Smooth muscle cell (in vitro differentiated cells): ENCODE measurements around the gene NFKBIL1. TPM values are rescaled to one million over a fixed set of nuclear protein-coding genes. Genes with fewer than 3 reads are reported as not detected.
"Not testable (repeated sequence)": the region's sequence is repeated elsewhere in the genome, so short reads cannot be mapped to it uniquely, and the experiment has no call there.

Experiments
- DNase-seq: peaks from one replicate; lab custom pipeline; 2025; ENCODE audit not compliant: unreplicated experiment; lab: John Stamatoyannopoulos, UW
- H2AFZ ChIP-seq: fragments of 200-600 bp; sonication (generic); 2 replicates; pipeline ENCODE4 v1.6.0; 2016; ENCODE audit warnings: antibody characterized with exemption, low read depth, mild to moderate bottlenecking
- H3F3A ChIP-seq: fragments of 200-600 bp; sonication (generic); 2 replicates; pipeline ENCODE4 v1.6.0; 2017; ENCODE audit warnings: antibody characterized with exemption, low read depth
- H3K27ac ChIP-seq: fragments of 200-600 bp; sonication (generic); 2 replicates; pipeline ENCODE4 v1.5.1; 2016; ENCODE audit warnings: low read depth, mild to moderate bottlenecking
- H3K27me3 ChIP-seq: fragments of 200-600 bp; sonication (generic); 2 replicates; pipeline ENCODE4 v1.6.1; 2016; ENCODE audit warnings: low read depth, mild to moderate bottlenecking
- H3K36me3 ChIP-seq: fragments of 200-600 bp; sonication (generic); 2 replicates; pipeline ENCODE4 v1.5.1; 2016; ENCODE audit warnings: low read depth
- H3K4me1 ChIP-seq: fragments of 200-600 bp; sonication (generic); 2 replicates; pipeline ENCODE4 v1.5.1; 2016; ENCODE audit warnings: low read depth
- H3K4me2 ChIP-seq: fragments of 200-600 bp; sonication (generic); 2 replicates; pipeline ENCODE4 v1.6.0; 2016; ENCODE audit warnings: mild to moderate bottlenecking
- H3K4me3 ChIP-seq: fragments of 200-600 bp; sonication (generic); 2 replicates; pipeline ENCODE4 v1.5.1; 2016; ENCODE audit warnings: mild to moderate bottlenecking
- H3K79me2 ChIP-seq: fragments of 200-600 bp; sonication (generic); 2 replicates; pipeline ENCODE4 v1.6.0; 2016; ENCODE audit warnings: low read depth, mild to moderate bottlenecking
- H3K9ac ChIP-seq: fragments of 200-600 bp; sonication (generic); 2 replicates; pipeline ENCODE4 v1.6.0; 2016; ENCODE audit warnings: low read depth
- H3K9me3 ChIP-seq: fragments of 200-600 bp; sonication (generic); replicated peaks from 2 replicates; pipeline ENCODE4 v1.5.1; 2016; ENCODE audit warnings: low read depth
- H4K20me1 ChIP-seq: fragments of 200-600 bp; sonication (generic); 2 replicates; pipeline ENCODE4 v1.6.0; 2016; ENCODE audit warnings: low read depth
- CTCF ChIP-seq: fragments of 200-600 bp; sonication (generic); IDR thresholded peaks from 2 replicates; pipeline ENCODE4 v1.5.1; 2017; ENCODE audit warnings: borderline replicate concordance, mild to moderate bottlenecking, antibody characterized with exemption; ENCODE audit not compliant: insufficient read depth, poor library complexity, severe bottlenecking
- WGBS: methylation state at CpG from one replicate; pipeline ENCODE4 v1.1.7; 2016; ENCODE audit warnings: low lambda C conversion rate; 5-methylcytosine and 5-hydroxymethylcytosine counted together
- polyA plus RNA-seq: library from polyadenylated mRNA; unstranded; fragments of >200 nt; fragmentation: Nextera tagmentation; extraction: Ambion mirVana; gene quantifications from 2 replicates; pipeline ENCODE4 v1.2.1, GENCODE V29; 2016
- total RNA-seq: library from RNA; depleted of rRNA; stranded (reverse); fragments of >200 nt; gene quantifications from 2 replicates; pipeline ENCODE4 v1.2.3, GENCODE V29; 2014

NFKBIL1 gene
- total and polyA plus RNA-seq, 2 experiments from 2014 or later, result 8.1 to 23.5 TPM

- Histone ChIP-seq H3K36me3 (no peaks in the 10 kb centered on the region), H3K4me1 (peaks cover 12% of the 10 kb centered on the region), H4K20me1 (no peaks in the 10 kb centered on the region), H3F3A (peaks cover 5% of the 10 kb centered on the region), H3K27me3 (no peaks in the 10 kb centered on the region), H3K27ac (peak overlapping the region; percentile 79), H3K9me3 (no peaks in the 10 kb centered on the region), H3K79me2 (peaks cover 32% of the 10 kb centered on the region), H2AFZ (no peak overlapping the region), H3K9ac (peak overlapping the region; percentile 85), H3K4me2 (peak overlapping the region; percentile 91), H3K4me3 (peak overlapping the region; percentile 74)
- DNase-seq, result no peak
- WGBS, result 95% methylated on average over 2 of the region's 2 CpGs
- no peak for TF ChIP-seq CTCF
Observed at GRCh38 chr6:31548544-31548873, 1.1 kb downstream of the NFKBIL1 start.

GRCh38 chr6:31551371-31551770, 4.0 kb downstream of the NFKBIL1 start:
- Histone ChIP-seq H3K4me1 (peaks cover 12% of the 10 kb centered on the region), H3K79me2 (peaks cover 45% of the 10 kb centered on the region)
- H3K4me3 ChIP-seq, DNase-seq, H4K20me1 ChIP-seq, H3K4me2 ChIP-seq, H3F3A ChIP-seq, H3K27me3 ChIP-seq, H3K36me3 ChIP-seq, H3K9me3 ChIP-seq, H3K9ac ChIP-seq, H2AFZ ChIP-seq, H3K27ac ChIP-seq: not testable (repeated sequence)
- peak; percentile 56 for TF ChIP-seq CTCF
- 57% methylated on average over 5 of the region's 5 CpGs for WGBS

- no peaks in the 10 kb centered on the region for H3K27me3 ChIP-seq
- no peak for TF ChIP-seq CTCF
- no peak overlapping the region for H3K4me2 ChIP-seq
- peaks cover 6% of the 10 kb centered on the region for H3K4me1 ChIP-seq
- no peaks in the 10 kb centered on the region for H3K36me3 ChIP-seq
- H3K4me3 ChIP-seq, result no peak overlapping the region
- H3K9ac ChIP-seq, result no peak overlapping the region
- WGBS, result 98% methylated on average over 3 of the region's 3 CpGs
- peaks cover 15% of the 10 kb centered on the region for H3F3A ChIP-seq
- no peak overlapping the region for H3K27ac ChIP-seq
- H4K20me1 ChIP-seq, result no peaks in the 10 kb centered on the region
- H3K9me3 ChIP-seq, result no peaks in the 10 kb centered on the region
- H2AFZ ChIP-seq, result no peak overlapping the region
- peaks cover 28% of the 10 kb centered on the region for H3K79me2 ChIP-seq
- no peak for DNase-seq
Observed at GRCh38 chr6:31556307-31556706, 8.9 kb downstream of the NFKBIL1 start.

GRCh38 chr6:31557443-31558317, 10.3 kb downstream of the NFKBIL1 start:
- no peak overlapping the region for H3K9ac ChIP-seq
- TF ChIP-seq CTCF, result no peak
- H3K36me3 ChIP-seq, result no peaks in the 10 kb centered on the region
- H3K27ac ChIP-seq, result peak overlapping the region; percentile 89
- H3K4me1 ChIP-seq, result peaks cover 6% of the 10 kb centered on the region
- peaks cover 16% of the 10 kb centered on the region for H3F3A ChIP-seq
- H3K27me3 ChIP-seq, result no peaks in the 10 kb centered on the region
- DNase-seq, result no peak
- no peak overlapping the region for H2AFZ ChIP-seq
- 87% methylated on average over 24 of the region's 24 CpGs for WGBS
- H3K4me2 ChIP-seq, result no peak overlapping the region
- no peak overlapping the region for H3K4me3 ChIP-seq
- H4K20me1 ChIP-seq, result no peaks in the 10 kb centered on the region
- peaks cover 16% of the 10 kb centered on the region for H3K79me2 ChIP-seq
- H3K9me3 ChIP-seq, result no peaks in the 10 kb centered on the region
